Thyroid gland (tissue), 4 donors: ENCODE data around the gene RHOC.

Experiments
- CTCF ChIP-seq, 6 experiments: fragments of 200-600 bp in 3 of 6; fragments of 450-650 bp in 3 of 6; sonication (generic) in 3 of 6; IDR thresholded peaks; one replicate each; pipeline ENCODE4 v1.5.1; 2016 to 2019; ENCODE audit warnings: antibody characterized with exemption in 6 of 6, mild to moderate bottlenecking in 2 of 6, inconsistent platforms in 1 of 6, moderate library complexity in 1 of 6
- POLR2A ChIP-seq, 2 donors: fragments of 450-650 bp; IDR thresholded peaks; one replicate each; pipeline ENCODE4 v1.6.1; 2017; ENCODE audit warnings: antibody characterized with exemption in 2 of 2, mild to moderate bottlenecking in 2 of 2, moderate library complexity in 1 of 2

GRCh38 chr1:112672842-112673241 is 34.1 kb downstream of the RHOC start:
- TF ChIP-seq CTCF (IDR thresholded peaks at IDR 0.05) (no peak), POLR2A (IDR thresholded peaks at IDR 0.05) (no peak)
